RWPE2 (cell line): ENCODE data around the gene RPL22.

ENCODE experiments used
- ATAC-seq: fragments of 200-7000 bp; cut with Tn5 transposase; 3 replicates; pipeline ENCODE4 v1.9.1; 2021; ENCODE audit warnings: low read depth
- DNase-seq: peaks from one replicate; pipeline ENCODE4 v3.0.0-alpha.2; 2020; ENCODE audit warnings: low spot score
- H3K27ac ChIP-seq: fragments of 450-650 bp; 2 replicates; pipeline ENCODE4 v1.5.1; 2017; ENCODE audit warnings: mild to moderate bottlenecking; ENCODE audit not compliant: poor library complexity, severe bottlenecking
- H3K27me3 ChIP-seq: fragments of 250-450 bp; sonication (Bioruptor Pico); 2 replicates; pipeline ENCODE4 v1.5.1; 2021; ENCODE audit warnings: mild to moderate bottlenecking, moderate library complexity; ENCODE audit not compliant: insufficient read depth, poor library complexity, severe bottlenecking
- H3K36me3 ChIP-seq: fragments of 250-450 bp; sonication (Bioruptor Pico); 2 replicates; pipeline ENCODE4 v1.5.1; 2020; ENCODE audit warnings: low read depth, mild to moderate bottlenecking, moderate library complexity
- H3K4me1 ChIP-seq: fragments of 250-450 bp; sonication (Bioruptor Pico); 2 replicates; pipeline ENCODE4 v1.5.1; 2021; ENCODE audit warnings: mild to moderate bottlenecking, moderate library complexity; ENCODE audit not compliant: insufficient read depth, poor library complexity, severe bottlenecking
- H3K4me3 ChIP-seq: fragments of 250-450 bp; sonication (Bioruptor Pico); 2 replicates; pipeline ENCODE4 v1.5.1; 2021; ENCODE audit warnings: mild to moderate bottlenecking, moderate library complexity; ENCODE audit not compliant: severe bottlenecking
- H3K9me3 ChIP-seq: fragments of 250-450 bp; sonication (Bioruptor Pico); 2 replicates; pipeline ENCODE4 v1.5.1; 2021; ENCODE audit warnings: mild to moderate bottlenecking, moderate library complexity; ENCODE audit not compliant: severe bottlenecking
- TF ChIP-seq, protein P1 (sequence below): fragments of 450-650 bp; IDR thresholded peaks from one replicate; pipeline ENCODE4 v1.5.1; 2017; ENCODE audit warnings: mild to moderate bottlenecking, moderate library complexity; ENCODE audit not compliant: poor library complexity, severe bottlenecking

Gene RPL22

DNA sequence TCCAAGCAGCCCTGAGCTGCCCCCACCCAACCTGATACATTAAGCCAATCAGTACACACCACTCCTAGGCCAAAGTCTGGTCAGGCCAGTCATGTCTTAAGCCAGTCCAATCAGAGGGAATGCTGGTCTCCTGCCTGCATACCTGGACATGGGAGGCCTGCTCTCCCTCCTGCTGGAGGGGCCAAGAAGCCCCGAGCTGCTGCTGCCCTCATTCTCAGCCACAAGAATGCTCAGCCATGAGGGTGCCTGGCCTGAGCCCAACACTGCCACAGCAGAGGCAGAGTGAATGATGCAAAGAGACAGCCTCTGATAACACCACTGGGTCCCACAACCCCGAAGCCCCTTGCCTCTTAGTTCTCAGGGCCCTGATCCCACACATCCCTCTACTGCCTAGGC is 42.3 kb downstream of the RPL22 start:
- Histone ChIP-seq H3K4me1 (peaks cover 19% of the 10 kb centered on the region), H3K4me3 (no peak overlapping the region), H3K36me3 (no peaks in the 10 kb centered on the region), H3K27me3 (no peaks in the 10 kb centered on the region), H3K9me3 (no peaks in the 10 kb centered on the region), H3K27ac (peak overlapping the region; percentile 63)
- TF ChIP-seq, protein P1, sequence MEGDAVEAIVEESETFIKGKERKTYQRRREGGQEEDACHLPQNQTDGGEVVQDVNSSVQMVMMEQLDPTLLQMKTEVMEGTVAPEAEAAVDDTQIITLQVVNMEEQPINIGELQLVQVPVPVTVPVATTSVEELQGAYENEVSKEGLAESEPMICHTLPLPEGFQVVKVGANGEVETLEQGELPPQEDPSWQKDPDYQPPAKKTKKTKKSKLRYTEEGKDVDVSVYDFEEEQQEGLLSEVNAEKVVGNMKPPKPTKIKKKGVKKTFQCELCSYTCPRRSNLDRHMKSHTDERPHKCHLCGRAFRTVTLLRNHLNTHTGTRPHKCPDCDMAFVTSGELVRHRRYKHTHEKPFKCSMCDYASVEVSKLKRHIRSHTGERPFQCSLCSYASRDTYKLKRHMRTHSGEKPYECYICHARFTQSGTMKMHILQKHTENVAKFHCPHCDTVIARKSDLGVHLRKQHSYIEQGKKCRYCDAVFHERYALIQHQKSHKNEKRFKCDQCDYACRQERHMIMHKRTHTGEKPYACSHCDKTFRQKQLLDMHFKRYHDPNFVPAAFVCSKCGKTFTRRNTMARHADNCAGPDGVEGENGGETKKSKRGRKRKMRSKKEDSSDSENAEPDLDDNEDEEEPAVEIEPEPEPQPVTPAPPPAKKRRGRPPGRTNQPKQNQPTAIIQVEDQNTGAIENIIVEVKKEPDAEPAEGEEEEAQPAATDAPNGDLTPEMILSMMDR = no peak
- DNase-seq (no peak), ATAC-seq (peak; percentile 26)

DNA sequence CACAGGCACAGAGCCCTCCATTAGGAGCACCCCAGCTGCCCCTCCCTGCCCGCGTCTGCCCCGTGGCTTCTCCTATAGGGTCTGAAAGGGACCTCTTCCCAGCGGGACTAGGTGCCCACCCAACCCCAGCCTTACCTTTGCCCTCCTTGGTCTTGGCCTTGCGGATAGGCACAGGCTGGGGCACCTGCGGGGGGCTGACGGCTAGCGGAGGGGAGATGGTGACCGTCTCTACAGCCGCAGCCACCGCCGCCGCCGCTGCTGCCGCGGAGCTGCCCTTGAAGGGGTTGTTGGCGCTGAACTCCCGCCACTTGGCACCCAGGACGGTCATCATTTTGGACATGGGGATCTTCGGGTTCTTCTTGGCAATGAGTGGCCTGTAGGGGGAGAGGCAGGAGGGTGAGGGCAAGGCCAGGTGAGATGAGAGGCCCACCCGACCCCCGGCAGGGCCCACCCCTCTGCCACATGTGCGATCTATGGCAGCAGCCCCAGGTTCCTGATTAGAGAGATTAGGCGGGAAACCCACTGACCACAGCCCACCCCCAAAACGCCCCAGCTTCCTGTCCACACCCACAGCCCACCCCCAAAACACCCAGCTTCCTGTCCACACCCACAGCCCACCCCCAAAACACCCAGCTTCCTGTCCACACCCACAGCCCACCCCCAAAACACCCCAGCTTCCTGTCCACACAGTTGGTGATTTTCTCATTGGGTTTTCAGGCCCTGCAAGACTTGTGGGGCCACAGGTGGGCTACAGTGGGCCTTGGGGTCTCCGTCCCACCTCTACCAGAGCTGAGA is 44.7 kb downstream of the RPL22 start:
- no peaks in the 10 kb centered on the region for H3K27me3 ChIP-seq
- ATAC-seq (no peak), DNase-seq (no peak)
- H3K36me3 ChIP-seq = no peaks in the 10 kb centered on the region
- H3K4me1 ChIP-seq = peaks cover 19% of the 10 kb centered on the region
- H3K27ac ChIP-seq = no peak overlapping the region
- H3K4me3 ChIP-seq = no peak overlapping the region
- no peaks in the 10 kb centered on the region for H3K9me3 ChIP-seq
- TF ChIP-seq, protein P1 = no peak

DNA sequence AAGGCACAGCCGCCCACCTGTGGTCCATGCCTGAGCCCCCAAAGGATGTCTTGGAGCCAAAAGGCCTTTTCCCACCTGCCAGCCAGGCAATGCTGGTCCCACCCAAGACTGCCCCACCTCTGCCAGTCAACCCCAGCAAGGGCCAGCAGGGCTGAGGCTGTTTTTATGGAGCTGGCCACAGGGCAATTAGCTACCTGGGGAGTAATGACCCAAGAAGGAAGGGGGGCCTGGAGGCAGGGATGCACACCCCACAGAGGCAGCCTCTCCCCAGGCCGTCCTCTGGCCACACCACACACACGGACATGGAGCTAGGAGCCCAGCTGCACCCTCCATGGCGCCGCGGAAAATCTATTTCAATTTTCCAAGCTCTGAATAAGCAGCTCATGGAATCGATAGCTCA is 46.5 kb downstream of the RPL22 start:
- H3K27me3 ChIP-seq = no peaks in the 10 kb centered on the region
- H3K27ac ChIP-seq = no peak overlapping the region
- H3K9me3 ChIP-seq = no peaks in the 10 kb centered on the region
- H3K36me3 ChIP-seq = no peaks in the 10 kb centered on the region
- TF ChIP-seq, protein P1 = no peak
- no peak for DNase-seq
- H3K4me1 ChIP-seq = peaks cover 13% of the 10 kb centered on the region
- H3K4me3 ChIP-seq = no peak overlapping the region
- ATAC-seq = no peak

DNA sequence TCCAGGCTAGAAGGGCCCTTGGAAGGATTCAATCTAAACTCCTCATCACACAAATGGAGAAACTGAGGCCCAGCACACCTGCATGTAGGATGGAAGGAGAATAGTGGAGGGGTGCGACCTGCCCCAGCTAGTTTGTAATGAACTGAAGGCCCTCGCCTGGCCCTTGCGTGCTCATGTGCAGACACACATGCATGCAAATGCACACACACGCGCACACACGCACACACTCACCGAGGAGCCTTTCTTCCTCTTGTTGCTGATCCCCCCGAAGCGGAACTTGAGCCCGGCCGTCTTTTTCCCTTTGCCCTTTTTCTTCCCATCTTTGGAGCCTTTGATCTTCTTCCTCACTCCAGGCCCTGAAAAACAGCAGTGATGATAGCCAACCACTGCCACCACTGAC is 47.2 kb downstream of the RPL22 start:
- TF ChIP-seq, protein P1 = no peak
- Histone ChIP-seq H3K27me3 (no peaks in the 10 kb centered on the region), H3K27ac (no peak overlapping the region), H3K4me3 (no peak overlapping the region), H3K4me1 (peaks cover 7% of the 10 kb centered on the region), H3K36me3 (no peaks in the 10 kb centered on the region), H3K9me3 (no peaks in the 10 kb centered on the region)
- DNase-seq (no peak), ATAC-seq (no peak)

DNA sequence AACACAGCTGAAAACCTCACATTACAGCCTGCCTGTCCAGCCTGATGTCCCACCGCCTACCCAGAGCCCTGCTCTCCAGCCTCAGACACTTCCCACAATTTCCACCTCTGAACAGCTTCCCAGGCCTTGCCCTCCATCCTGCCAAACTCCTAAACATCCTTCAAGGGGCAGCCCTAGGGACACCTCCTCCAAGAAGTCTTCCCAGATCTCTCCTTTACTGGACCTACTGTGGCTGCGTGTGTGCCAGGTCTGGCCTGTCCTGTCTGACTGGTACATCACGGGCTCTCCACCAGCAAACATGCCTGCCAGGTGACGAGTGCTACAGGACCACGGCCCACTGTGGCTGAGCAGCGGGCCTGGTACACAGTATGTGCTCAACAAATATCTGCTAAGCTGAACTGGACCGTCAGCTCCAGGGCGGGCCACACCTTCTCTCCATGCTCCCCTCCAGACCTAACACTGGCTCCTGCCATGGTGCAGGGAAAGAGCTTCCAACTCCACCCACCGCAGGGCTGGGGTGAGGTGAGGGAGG is 48.0 kb downstream of the RPL22 start:
- DNase-seq (no peak), ATAC-seq (no peak)
- TF ChIP-seq, protein P1 = no peak

More for the DNA sequence above, 48.0 kb downstream of the RPL22 start:
- Histone ChIP-seq H3K27me3 (no peaks in the 10 kb centered on the region), H3K36me3 (no peaks in the 10 kb centered on the region), H3K4me3 (no peak overlapping the region), H3K9me3 (no peaks in the 10 kb centered on the region), H3K4me1 (no peaks in the 10 kb centered on the region), H3K27ac (no peak overlapping the region)
